ENCODE results near the gene NPHP4.
A peak's percentile ranks its signal among the peaks of the same experiment; 100 is the strongest.

NPHP4 gene

GRCh38 chr1:5944843-5945167 is 47.4 kb downstream of the NPHP4 start:
- DNase-seq (ENCODE audit: low read depth), result no peak
- no peak overlapping the region for H3K4me3 ChIP-seq (ENCODE audit: low read length)
- TF ChIP-seq, protein P1, sequence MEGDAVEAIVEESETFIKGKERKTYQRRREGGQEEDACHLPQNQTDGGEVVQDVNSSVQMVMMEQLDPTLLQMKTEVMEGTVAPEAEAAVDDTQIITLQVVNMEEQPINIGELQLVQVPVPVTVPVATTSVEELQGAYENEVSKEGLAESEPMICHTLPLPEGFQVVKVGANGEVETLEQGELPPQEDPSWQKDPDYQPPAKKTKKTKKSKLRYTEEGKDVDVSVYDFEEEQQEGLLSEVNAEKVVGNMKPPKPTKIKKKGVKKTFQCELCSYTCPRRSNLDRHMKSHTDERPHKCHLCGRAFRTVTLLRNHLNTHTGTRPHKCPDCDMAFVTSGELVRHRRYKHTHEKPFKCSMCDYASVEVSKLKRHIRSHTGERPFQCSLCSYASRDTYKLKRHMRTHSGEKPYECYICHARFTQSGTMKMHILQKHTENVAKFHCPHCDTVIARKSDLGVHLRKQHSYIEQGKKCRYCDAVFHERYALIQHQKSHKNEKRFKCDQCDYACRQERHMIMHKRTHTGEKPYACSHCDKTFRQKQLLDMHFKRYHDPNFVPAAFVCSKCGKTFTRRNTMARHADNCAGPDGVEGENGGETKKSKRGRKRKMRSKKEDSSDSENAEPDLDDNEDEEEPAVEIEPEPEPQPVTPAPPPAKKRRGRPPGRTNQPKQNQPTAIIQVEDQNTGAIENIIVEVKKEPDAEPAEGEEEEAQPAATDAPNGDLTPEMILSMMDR (IDR thresholded peaks at IDR 0.05; ENCODE audit: insufficient read depth, low read depth, low read length, missing control alignments), result no peak

- no peak for DNase-seq (ENCODE audit: low read depth)
- no peak overlapping the region for H3K4me3 ChIP-seq (ENCODE audit: low read length)
- TF ChIP-seq, protein P1 (IDR thresholded peaks at IDR 0.05; ENCODE audit: insufficient read depth, low read depth, low read length, missing control alignments), result no peak
These were observed 47.9 kb downstream of the NPHP4 start for GRCh38 chr1:5944154-5944842.

DNA sequence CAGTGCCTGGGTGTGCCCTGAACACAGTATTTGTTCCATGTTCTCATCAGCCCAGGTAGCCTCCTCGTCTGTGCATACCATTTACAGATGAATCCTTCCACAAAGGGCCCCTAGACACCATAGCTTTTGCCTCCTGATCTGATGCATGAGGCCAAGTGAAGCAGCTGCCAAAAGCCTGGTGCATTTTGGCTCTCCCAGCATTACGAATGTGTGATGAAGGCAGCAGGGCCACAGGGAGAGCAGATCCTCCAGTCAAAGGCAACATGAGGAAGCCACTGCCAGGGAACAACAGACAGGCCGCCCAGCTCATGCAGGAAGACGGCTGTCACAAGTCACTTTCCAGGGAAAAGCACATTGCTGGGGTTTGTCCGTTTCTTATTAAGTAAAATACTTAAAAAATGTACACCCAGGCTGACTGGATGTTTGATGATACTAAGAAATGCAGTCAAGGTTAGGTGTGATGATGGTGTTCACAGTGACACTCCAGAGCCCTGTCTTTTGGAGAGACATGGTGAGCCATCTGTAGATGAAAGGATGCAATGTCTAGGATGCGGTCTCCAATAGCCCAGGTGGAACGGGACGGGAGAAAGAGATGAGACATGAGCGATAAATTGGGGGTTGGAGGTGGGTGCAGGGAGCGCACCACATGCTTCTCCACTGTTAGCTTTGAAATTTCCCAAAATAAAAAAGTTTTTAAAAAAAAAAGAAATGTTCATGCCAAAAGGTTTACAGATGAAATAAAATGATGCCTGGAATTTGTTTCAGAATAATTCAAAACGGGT is 48.7 kb downstream of the NPHP4 start:
- TF ChIP-seq, protein P1 (IDR thresholded peaks at IDR 0.05; ENCODE audit: insufficient read depth, low read depth, low read length, missing control alignments), result no peak
- DNase-seq (ENCODE audit: low read depth), result no peak
- no peak overlapping the region for H3K4me3 ChIP-seq (ENCODE audit: low read length)

DNA sequence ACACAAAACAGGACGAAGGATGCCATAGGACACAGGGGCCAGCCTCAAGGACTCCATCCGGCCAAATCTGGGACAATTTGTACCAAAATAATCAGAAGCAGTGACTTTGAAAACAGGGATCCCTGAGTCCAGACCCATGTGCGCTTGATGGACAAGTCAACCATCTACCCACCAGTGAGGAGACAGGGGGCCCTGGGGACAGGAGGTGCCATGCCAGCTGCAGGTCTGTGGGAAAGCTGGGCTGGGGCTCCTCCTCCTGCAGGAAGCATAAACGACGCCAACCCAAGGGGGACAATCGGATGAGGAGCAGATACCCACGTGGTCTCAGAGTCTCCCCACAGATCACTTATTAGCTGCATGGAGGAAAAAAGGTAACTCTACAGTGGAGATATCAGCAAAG is 50.6 kb downstream of the NPHP4 start:
- no peak overlapping the region for H3K4me3 ChIP-seq (ENCODE audit: low read length)
- no peak for DNase-seq (ENCODE audit: low read depth)
- TF ChIP-seq, protein P1 (IDR thresholded peaks at IDR 0.05; ENCODE audit: insufficient read depth, low read depth, low read length, missing control alignments), result no peak

DNA sequence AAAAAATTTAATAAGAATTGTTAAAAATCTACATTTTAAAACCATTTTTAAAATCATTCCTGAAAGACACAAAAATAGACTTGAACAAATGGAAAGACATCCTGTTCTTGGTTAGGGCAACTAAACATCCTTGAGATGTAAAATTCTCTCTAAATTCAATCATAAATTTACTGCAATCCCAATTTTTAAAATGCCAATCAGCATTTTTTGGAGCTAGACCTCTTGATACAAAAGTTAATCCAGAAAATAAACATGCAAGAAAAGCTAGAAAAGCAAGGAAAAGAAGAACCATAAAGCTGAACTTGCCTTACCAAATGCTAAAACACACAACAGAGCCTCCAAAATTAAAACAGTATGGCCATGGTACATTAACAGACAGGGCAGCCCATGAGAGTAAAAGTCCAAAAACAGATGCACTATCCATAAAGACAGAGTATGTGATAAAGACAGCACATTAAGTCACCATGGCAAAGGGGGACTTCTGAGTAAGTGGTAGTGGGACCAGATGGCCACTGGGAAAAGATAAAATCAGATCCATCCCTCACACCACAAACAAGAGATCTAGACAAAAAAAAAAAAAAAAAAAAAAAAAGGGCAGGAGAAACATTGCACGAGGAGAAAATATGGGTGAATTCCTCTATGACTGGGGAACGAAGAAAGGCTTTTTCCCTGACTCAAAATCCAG is 51.4 kb downstream of the NPHP4 start:
- TF ChIP-seq, protein P1 (IDR thresholded peaks at IDR 0.05; ENCODE audit: insufficient read depth, low read depth, low read length, missing control alignments), result no peak
- no peak for DNase-seq (ENCODE audit: low read depth)
- H3K4me3 ChIP-seq (ENCODE audit: low read length), result no peak overlapping the region

GRCh38 chr1:5939271-5940170 is 52.7 kb downstream of the NPHP4 start:
- DNase-seq (ENCODE audit: low read depth), result peak; percentile 78
- H3K4me3 ChIP-seq (ENCODE audit: low read length), result no peak overlapping the region
- TF ChIP-seq, protein P1 (IDR thresholded peaks at IDR 0.05; ENCODE audit: insufficient read depth, low read depth, low read length, missing control alignments), result peak; percentile 27
